Thyroid gland (tissue), 4 donors: ENCODE results near the gene SHROOM3. TPM values are rescaled to one million over a fixed set of nuclear protein-coding genes. Genes with fewer than 3 reads are reported as not detected.
"Not testable (repeated sequence)": the region's sequence is repeated elsewhere in the genome, so short reads cannot be mapped to it uniquely, and the experiment has no call there.

Source experiments
- DNase-seq, 2 donors: peaks; one replicate each; pipeline ENCODE4 v3.0.0-alpha.2; 2019
- H3K27ac ChIP-seq, 3 donors: fragments of 200-600 bp; sonication (generic); 1 replicate in 2 of 3; 2 replicates in 1 of 3; pipeline ENCODE4 v1.5.1; 2016 to 2019; ENCODE audit warnings: mild to moderate bottlenecking in 1 of 3, moderate library complexity in 1 of 3
- H3K27me3 ChIP-seq: fragments of 200-600 bp; sonication (generic); one replicate; pipeline ENCODE4 v1.5.1; 2019
- H3K36me3 ChIP-seq, 2 donors: fragments of 200-600 bp; sonication (generic); one replicate each; pipeline ENCODE4 v1.5.1; 2016 to 2019
- H3K4me1 ChIP-seq, 2 donors: fragments of 200-600 bp; sonication (generic); one replicate each; pipeline ENCODE4 v1.5.1; 2017 to 2019
- H3K4me3 ChIP-seq, 3 donors: fragments of 200-600 bp; sonication (generic); replicated peaks in 1 of 3; 1 replicate in 2 of 3; 2 replicates in 1 of 3; pipeline ENCODE4 v1.5.1; 2016; ENCODE audit warnings: mild to moderate bottlenecking in 1 of 3
- H3K9me3 ChIP-seq: fragments of 200-600 bp; sonication (generic); one replicate; pipeline ENCODE4 v1.5.1; 2017
- POLR2A ChIP-seq, 2 donors: fragments of 450-650 bp; IDR thresholded peaks; one replicate each; pipeline ENCODE4 v1.6.1; 2017; ENCODE audit warnings: antibody characterized with exemption in 2 of 2, mild to moderate bottlenecking in 2 of 2, moderate library complexity in 1 of 2
- WGBS, 2 donors: methylation state at CpG; one replicate each; pipeline ENCODE4 v1.1.5; 2017; 5-methylcytosine and 5-hydroxymethylcytosine counted together
- intact Hi-C: fragments of 100-400 bp; cut with DNase I; formaldehyde crosslinking; loops from one replicate; pipeline ENCODE4 v1.15.1; 2023
- total RNA-seq, 4 donors: library from RNA; depleted of rRNA; stranded (reverse); fragments of >200 nt; gene quantifications; one replicate each; pipeline ENCODE4 v1.2.3, GENCODE V29; 2016
- TF ChIP-seq, protein P1 (sequence below), 6 experiments: fragments of 200-600 bp in 3 of 6; fragments of 450-650 bp in 3 of 6; sonication (generic) in 3 of 6; IDR thresholded peaks; one replicate each; pipeline ENCODE4 v1.5.1; 2016 to 2019; ENCODE audit warnings: antibody characterized with exemption in 6 of 6, mild to moderate bottlenecking in 2 of 6, inconsistent platforms in 1 of 6, moderate library complexity in 1 of 6

The SHROOM3 gene
- total RNA-seq, 4 donors from 2014 or later, result 41.7 to 77.8 (median 62.0) TPM

DNA sequence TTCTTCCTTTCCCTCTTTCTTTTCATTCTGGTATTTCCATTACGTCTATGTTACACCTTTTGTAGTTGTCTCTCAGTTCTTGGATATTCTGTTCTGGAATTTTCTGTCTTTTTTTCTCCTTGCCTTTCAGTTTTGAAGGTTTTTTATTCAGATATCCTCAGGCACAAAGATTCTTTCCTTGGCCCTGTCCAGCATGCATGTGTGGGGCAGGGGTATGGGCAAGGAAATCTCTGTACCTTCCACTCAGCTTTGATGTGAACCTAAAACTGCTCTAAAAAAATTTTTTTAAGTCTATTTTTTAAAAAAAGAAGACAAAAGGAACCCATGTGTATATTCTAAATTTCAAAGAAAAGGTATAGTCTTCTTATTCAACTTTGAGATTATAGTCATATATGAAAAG is 282.4 kb downstream of the SHROOM3 start:
- H3K9me3 ChIP-seq, result no peaks in the 10 kb centered on the region
- no peaks in the 10 kb centered on the region for H3K4me1 ChIP-seq
- WGBS, 2 donors, result 94 to 100% methylated on average over 1 of the region's 1 CpG
- H3K27me3 ChIP-seq, result no peaks in the 10 kb centered on the region
- H3K27ac ChIP-seq, result no peak overlapping the region
- TF ChIP-seq POLR2A (IDR thresholded peaks at IDR 0.05), result no peak
- TF ChIP-seq, protein P1, sequence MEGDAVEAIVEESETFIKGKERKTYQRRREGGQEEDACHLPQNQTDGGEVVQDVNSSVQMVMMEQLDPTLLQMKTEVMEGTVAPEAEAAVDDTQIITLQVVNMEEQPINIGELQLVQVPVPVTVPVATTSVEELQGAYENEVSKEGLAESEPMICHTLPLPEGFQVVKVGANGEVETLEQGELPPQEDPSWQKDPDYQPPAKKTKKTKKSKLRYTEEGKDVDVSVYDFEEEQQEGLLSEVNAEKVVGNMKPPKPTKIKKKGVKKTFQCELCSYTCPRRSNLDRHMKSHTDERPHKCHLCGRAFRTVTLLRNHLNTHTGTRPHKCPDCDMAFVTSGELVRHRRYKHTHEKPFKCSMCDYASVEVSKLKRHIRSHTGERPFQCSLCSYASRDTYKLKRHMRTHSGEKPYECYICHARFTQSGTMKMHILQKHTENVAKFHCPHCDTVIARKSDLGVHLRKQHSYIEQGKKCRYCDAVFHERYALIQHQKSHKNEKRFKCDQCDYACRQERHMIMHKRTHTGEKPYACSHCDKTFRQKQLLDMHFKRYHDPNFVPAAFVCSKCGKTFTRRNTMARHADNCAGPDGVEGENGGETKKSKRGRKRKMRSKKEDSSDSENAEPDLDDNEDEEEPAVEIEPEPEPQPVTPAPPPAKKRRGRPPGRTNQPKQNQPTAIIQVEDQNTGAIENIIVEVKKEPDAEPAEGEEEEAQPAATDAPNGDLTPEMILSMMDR (IDR thresholded peaks at IDR 0.05), result no peak
- intact Hi-C loops, result no loop called here
- H3K4me3 ChIP-seq, result no peak overlapping the region
- no peaks in the 10 kb centered on the region for H3K36me3 ChIP-seq
- DNase-seq, result no peak

DNA sequence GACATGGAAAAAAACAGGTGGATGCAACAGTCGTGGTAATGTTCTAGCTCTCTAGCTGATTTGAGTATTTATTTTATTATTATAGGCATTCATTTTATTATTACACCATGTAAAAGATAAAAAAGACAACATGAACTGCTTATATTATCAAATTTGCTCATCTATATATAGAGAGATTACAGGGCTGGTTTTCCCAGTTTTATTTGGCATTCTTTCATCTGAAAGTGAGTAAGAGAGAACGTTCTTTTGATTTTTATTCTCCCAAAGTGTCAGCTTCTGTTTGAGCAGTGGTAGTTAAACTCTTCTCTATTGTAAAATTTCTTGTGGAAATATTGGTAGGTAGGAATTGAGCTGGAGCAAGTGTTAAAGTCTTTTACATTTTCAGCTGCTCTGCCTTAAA is 283.0 kb downstream of the SHROOM3 start:
- WGBS, 2 donors, result 75 to 83% methylated on average over 2 of the region's 2 CpGs
- intact Hi-C loops, result no loop called here
- no peak for TF ChIP-seq POLR2A (IDR thresholded peaks at IDR 0.05)
- TF ChIP-seq, protein P1 (IDR thresholded peaks at IDR 0.05), result no peak
- H3K4me1 ChIP-seq, result no peaks in the 10 kb centered on the region
- H3K27ac ChIP-seq, result no peak overlapping the region
- DNase-seq, result no peak
- no peaks in the 10 kb centered on the region for H3K36me3 ChIP-seq
- no peaks in the 10 kb centered on the region for H3K27me3 ChIP-seq
- no peaks in the 10 kb centered on the region for H3K9me3 ChIP-seq
- H3K4me3 ChIP-seq, result no peak overlapping the region

DNA sequence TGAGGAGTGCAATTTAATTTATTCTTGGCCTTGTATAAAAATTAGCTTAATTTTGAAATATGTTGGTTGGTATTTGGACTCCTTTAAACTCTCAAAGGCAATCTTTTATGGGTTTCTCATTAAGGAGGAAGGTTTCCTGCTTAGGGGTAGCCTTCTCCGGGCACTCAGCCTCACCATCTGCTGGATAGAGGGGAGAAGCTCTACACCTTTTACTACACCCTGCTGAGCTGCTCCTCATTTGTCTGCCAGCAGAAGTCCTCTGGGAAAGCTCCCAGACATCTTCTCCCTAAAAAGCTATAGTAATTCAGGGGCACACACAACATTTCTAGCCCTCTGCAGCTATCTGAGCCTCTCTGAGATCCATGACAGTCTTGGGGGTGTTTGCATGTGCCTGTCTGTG is 283.8 kb downstream of the SHROOM3 start:
- TF ChIP-seq POLR2A (IDR thresholded peaks at IDR 0.05), result no peak
- TF ChIP-seq, protein P1 (IDR thresholded peaks at IDR 0.05), result no peak
- H3K4me3 ChIP-seq, result no peak overlapping the region
- 94 to 100% methylated on average over 1 of the region's 1 CpG for WGBS, 2 donors
- peaks cover 2 to 3% of the 10 kb centered on the region in 2 donors for H3K4me1 ChIP-seq
- no peaks in the 10 kb centered on the region for H3K27me3 ChIP-seq
- no peaks in the 10 kb centered on the region for H3K36me3 ChIP-seq
- no peaks in the 10 kb centered on the region for H3K9me3 ChIP-seq
- intact Hi-C loops, result no loop called here
- H3K27ac ChIP-seq, result no peak overlapping the region
- DNase-seq, result no peak

DNA sequence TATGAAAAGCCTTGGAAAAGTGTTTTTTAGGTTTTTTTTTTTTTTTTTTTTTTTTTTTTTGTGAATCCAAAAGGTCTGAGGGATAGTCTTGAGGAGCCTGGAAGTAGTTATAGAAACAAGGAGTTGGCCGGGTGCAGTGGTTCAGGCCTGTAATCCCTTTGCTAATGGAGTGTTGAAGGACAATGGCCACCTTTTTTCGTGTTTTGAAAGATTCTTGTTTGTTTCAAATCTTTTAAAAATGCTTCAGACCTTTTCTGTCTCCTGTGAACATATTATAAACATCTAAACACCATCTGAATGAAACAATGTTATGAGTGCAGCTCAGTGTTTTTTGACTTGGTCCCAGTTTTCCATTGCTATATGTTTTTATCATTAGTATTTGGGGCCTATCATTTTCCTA is 285.1 kb downstream of the SHROOM3 start:
- Histone ChIP-seq H3K9me3 (no peaks in the 10 kb centered on the region), H3K4me1 (peaks cover 10 to 15% of the 10 kb centered on the region in 2 donors), H3K27me3 (no peaks in the 10 kb centered on the region), H3K4me3 (no peak overlapping the region), H3K27ac (no peak overlapping the region), H3K36me3 (no peaks in the 10 kb centered on the region)
- DNase-seq, result no peak
- intact Hi-C loops, result no loop called here
- TF ChIP-seq POLR2A (IDR thresholded peaks at IDR 0.05), result no peak
- TF ChIP-seq, protein P1 (IDR thresholded peaks at IDR 0.05), result no peak
- 95% methylated on average over 2 of the region's 2 CpGs for WGBS, 2 donors

DNA sequence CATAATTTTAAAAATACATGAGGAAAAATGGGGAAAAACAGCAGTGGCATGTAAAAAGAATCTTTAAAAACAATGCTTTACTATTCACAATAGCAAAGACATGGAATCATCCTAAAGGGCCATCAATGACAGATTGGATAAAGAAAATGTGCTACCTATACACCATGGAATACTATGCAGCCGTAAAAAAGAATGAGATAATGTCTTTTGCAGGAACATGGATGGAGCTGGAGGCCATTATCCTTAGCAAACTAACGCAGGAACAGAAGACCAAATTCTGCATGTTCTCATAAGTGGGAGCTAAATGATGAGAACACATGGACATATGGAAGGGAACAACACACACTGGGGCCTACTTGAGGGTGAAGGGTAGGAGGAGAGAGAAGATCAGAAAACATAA is 287.1 kb downstream of the SHROOM3 start:
- H3K27ac ChIP-seq, H3K9me3 ChIP-seq, H3K4me3 ChIP-seq, H3K36me3 ChIP-seq, H3K27me3 ChIP-seq, DNase-seq, intact Hi-C loops: not testable (repeated sequence)
- peaks cover 10 to 15% of the 10 kb centered on the region in 2 donors for H3K4me1 ChIP-seq
- WGBS, 2 donors, result 79 to 96% methylated on average over 2 of the region's 2 CpGs

DNA sequence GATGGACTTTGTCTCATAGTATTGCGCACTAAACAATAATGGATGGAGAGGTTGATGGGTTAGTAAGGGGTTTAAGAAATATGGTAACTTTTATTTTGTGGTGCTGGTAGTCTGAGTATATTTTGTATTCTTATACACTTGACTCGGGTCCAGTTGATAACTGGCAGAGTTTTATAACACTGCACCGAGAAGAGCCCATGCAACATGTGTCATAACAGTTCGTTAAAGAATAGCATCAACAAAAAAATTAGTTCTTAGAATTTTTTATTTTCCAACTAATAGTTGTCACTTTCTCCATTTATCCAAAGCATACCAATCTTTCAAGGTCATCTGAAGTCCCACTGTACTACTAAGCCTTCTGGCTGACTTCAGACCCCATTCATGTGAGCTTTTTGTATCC is 287.8 kb downstream of the SHROOM3 start:
- 91 to 94% methylated on average over 4 of the region's 4 CpGs for WGBS, 2 donors
- no peaks in the 10 kb centered on the region for H3K9me3 ChIP-seq
- TF ChIP-seq POLR2A (IDR thresholded peaks at IDR 0.05), result no peak
- TF ChIP-seq, protein P1 (IDR thresholded peaks at IDR 0.05), result no peak
- no peaks in the 10 kb centered on the region for H3K27me3 ChIP-seq
- H3K27ac ChIP-seq, result no peak overlapping the region
- intact Hi-C loops, result no loop called here
- DNase-seq, result no peak
- no peaks in the 10 kb centered on the region for H3K36me3 ChIP-seq
- H3K4me1 ChIP-seq, result peaks cover 10 to 15% of the 10 kb centered on the region in 2 donors
- no peak overlapping the region for H3K4me3 ChIP-seq
